ENCODE measurements around the gene UROC1. TPM values are rescaled to one million over a fixed set of nuclear protein-coding genes. Genes with fewer than 3 reads are reported as not detected.

Gene UROC1
- total and polyA plus RNA-seq, 5 donors from 2014 or later, result not detected

DNA sequence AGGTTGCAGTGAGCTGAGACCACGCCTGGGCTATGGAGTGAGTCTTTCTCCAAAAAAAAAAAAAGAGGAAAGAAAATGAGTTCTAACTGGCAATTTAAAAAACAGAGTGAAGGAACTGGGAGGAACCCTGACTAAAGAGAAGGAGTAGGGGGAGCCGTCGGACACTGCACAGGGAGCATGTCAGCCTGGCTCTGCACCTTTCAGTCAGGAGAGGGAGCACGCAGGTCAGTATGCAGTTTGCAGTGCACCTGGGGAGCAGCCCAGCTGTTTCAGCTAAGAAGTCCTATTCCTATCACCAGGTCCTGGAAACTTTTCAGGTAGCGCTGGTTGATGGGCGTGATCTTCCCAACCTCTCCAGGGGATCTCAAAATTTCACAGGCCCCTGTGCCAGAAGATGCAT lies 27.0 kb downstream of the UROC1 start:
- no peaks in the 10 kb centered on the region for H3K9me3 ChIP-seq (ENCODE audit: control insufficient read depth in 2 of 2, low read length in 2 of 2)
- H3K36me3 Mint-ChIP-seq, result no peaks in the 10 kb centered on the region
- peaks cover 0 to 16% (median 7%) of the 10 kb centered on the region in 4 donors for H3K4me1 Mint-ChIP-seq
- H3K9me3 Mint-ChIP-seq, result no peaks in the 10 kb centered on the region
- ATAC-seq (ENCODE audit: low read depth in 2 of 2), result no peak
- peaks cover 4% of the 10 kb centered on the region for H3K27me3 Mint-ChIP-seq
- H3K4me3 Mint-ChIP-seq, result no peak overlapping the region
- H3K27ac Mint-ChIP-seq, result no peak overlapping the region
- H3K4me1 ChIP-seq (ENCODE audit: control insufficient read depth, insufficient read depth, low read length, poor library complexity, severe bottlenecking), result peaks cover 10% of the 10 kb centered on the region
- DNase-seq, result no peak
- H3K4me3 ChIP-seq (ENCODE audit: low read depth, low read length), result no peak overlapping the region
- no peak overlapping the region for H3K27ac ChIP-seq (ENCODE audit: insufficient read depth, low read length, poor library complexity, severe bottlenecking)
- H3K36me3 ChIP-seq (ENCODE audit: control insufficient read depth, insufficient read depth, low read length), result no peaks in the 10 kb centered on the region
- H3K27me3 ChIP-seq (ENCODE audit: control insufficient read depth, insufficient read depth, low read length), result no peaks in the 10 kb centered on the region

DNA sequence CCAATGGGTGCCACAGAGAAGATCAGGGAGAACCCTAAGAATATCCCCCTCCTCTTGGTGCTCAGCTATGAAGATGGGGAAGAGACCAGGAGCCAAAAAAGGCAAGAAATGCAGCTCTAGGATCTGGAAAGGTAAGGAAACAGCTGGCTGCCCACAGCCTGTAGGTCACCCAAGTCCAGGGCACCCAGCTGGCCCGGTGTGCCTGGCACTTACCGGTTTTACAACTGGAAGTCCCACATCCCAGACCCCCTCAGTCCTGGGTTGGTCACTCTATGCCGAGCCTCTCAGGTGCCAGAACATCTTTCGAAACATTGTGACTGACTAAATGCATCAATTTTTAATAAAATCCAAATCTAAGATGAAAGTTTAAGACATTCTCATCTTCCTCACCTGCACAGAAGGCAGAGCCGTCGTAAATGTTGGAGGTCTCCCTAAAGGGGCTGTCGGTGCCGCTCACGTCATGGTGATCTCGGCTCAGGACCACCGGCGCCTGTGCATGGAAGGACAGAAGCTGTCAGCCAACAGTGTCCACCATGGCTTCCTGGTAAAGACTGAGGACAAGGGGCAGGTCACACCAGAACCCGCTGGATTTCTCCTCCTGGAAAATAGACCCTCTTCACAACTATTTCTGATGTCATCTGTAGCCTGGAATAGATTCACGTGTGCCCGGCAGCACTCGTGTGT lies 28.5 kb downstream of the UROC1 start:
- DNase-seq (no peak), ATAC-seq (ENCODE audit: low read depth in 2 of 2) (no peak)
- Mint-ChIP-seq H3K36me3 (no peaks in the 10 kb centered on the region), H3K4me3 (no peak overlapping the region), H3K27me3 (peaks cover under 1% of the 10 kb centered on the region), H3K4me1 (peaks cover 0 to 16% (median 7%) of the 10 kb centered on the region in 4 donors), H3K9me3 (no peaks in the 10 kb centered on the region), H3K27ac (no peak overlapping the region)
- peaks cover 10% of the 10 kb centered on the region for H3K4me1 ChIP-seq (ENCODE audit: control insufficient read depth, insufficient read depth, low read length, poor library complexity, severe bottlenecking)
- H3K9me3 ChIP-seq (ENCODE audit: control insufficient read depth in 2 of 2, low read length in 2 of 2), result no peaks in the 10 kb centered on the region
- no peaks in the 10 kb centered on the region for H3K36me3 ChIP-seq (ENCODE audit: control insufficient read depth, insufficient read depth, low read length)
- H3K27ac ChIP-seq (ENCODE audit: insufficient read depth, low read length, poor library complexity, severe bottlenecking), result no peak overlapping the region
- H3K27me3 ChIP-seq (ENCODE audit: control insufficient read depth, insufficient read depth, low read length), result no peaks in the 10 kb centered on the region
- no peak overlapping the region for H3K4me3 ChIP-seq (ENCODE audit: low read depth, low read length)

DNA sequence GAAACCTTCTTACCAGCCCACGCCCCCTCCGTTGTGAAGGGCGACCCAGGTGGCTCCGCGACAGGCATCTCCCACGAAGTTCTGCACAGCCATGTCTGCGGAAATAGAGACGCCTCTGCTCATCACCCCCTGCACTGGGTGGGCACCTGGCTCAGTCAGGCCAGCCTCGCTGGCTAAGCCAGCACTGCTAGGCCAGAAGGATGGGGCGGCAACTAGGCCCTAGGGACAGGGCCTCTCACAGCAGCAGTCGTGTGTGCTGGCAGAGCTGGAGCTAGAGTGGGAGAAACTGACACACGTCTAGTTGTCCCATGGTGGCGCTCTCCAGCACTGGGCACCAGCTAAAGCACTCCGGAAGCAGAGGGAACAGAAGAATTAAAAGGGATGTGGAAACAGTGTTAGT lies 29.4 kb downstream of the UROC1 start:
- H3K9me3 ChIP-seq (ENCODE audit: control insufficient read depth in 2 of 2, low read length in 2 of 2), result no peaks in the 10 kb centered on the region
- Mint-ChIP-seq H3K27ac (peak overlapping the region in 1 of 3 donors; percentile 65), H3K36me3 (no peaks in the 10 kb centered on the region), H3K27me3 (peaks cover 5% of the 10 kb centered on the region), H3K4me1 (peaks cover 0 to 13% (median 7%) of the 10 kb centered on the region in 4 donors), H3K9me3 (no peaks in the 10 kb centered on the region), H3K4me3 (no peak overlapping the region)
- DNase-seq, result no peak
- no peak for ATAC-seq (ENCODE audit: low read depth in 2 of 2)
- no peaks in the 10 kb centered on the region for H3K36me3 ChIP-seq (ENCODE audit: control insufficient read depth, insufficient read depth, low read length)
- H3K4me1 ChIP-seq (ENCODE audit: control insufficient read depth, insufficient read depth, low read length, poor library complexity, severe bottlenecking), result peaks cover 10% of the 10 kb centered on the region
- no peak overlapping the region for H3K27ac ChIP-seq (ENCODE audit: insufficient read depth, low read length, poor library complexity, severe bottlenecking)
- no peaks in the 10 kb centered on the region for H3K27me3 ChIP-seq (ENCODE audit: control insufficient read depth, insufficient read depth, low read length)
- H3K4me3 ChIP-seq (ENCODE audit: low read depth, low read length), result no peak overlapping the region

DNA sequence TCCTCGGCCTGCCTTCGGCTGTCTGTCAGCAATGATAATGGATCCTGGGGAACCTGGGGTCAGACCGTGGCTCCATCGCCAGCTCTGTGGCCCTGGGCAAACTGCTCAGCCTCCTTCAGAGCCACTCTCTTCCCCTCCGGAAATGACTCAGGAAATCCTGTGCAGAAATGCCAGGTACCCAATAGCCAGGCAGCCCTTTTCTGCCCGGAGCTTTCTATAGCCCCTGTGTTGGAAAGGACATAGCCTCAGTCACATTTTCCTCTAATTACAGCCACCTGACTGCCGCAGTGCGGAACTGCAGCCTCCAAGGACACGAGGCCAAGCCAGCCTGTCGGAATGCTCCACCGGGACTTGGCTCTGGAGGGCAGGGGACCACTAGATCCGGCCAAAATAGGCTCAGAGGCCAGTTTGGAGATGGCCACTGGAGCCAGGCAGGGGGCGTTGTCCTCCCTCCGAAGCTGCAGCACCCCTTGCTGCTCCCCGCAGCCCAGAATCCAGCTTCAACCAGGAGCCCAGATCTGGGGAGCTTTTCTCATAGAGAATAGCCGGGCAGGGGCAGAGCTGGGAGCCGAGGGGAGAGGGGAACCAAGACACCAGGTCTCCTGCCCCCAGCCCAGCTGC lies 30.3 kb downstream of the UROC1 start:
- Mint-ChIP-seq H3K4me3 (no peak overlapping the region), H3K4me1 (peaks cover 0 to 13% (median 7%) of the 10 kb centered on the region in 4 donors), H3K36me3 (no peaks in the 10 kb centered on the region), H3K27me3 (peaks cover 5% of the 10 kb centered on the region), H3K9me3 (no peaks in the 10 kb centered on the region), H3K27ac (peak overlapping the region in 1 of 3 donors; percentile 71)
- Histone ChIP-seq H3K27ac (ENCODE audit: insufficient read depth, low read length, poor library complexity, severe bottlenecking) (no peak overlapping the region), H3K9me3 (ENCODE audit: control insufficient read depth in 2 of 2, low read length in 2 of 2) (no peaks in the 10 kb centered on the region), H3K36me3 (ENCODE audit: control insufficient read depth, insufficient read depth, low read length) (no peaks in the 10 kb centered on the region), H3K27me3 (ENCODE audit: control insufficient read depth, insufficient read depth, low read length) (no peaks in the 10 kb centered on the region), H3K4me3 (ENCODE audit: low read depth, low read length) (no peak overlapping the region), H3K4me1 (ENCODE audit: control insufficient read depth, insufficient read depth, low read length, poor library complexity, severe bottlenecking) (peaks cover 10% of the 10 kb centered on the region)
- DNase-seq (peak in 1 of 3 donors; percentile 57), ATAC-seq (ENCODE audit: low read depth in 2 of 2) (peak in 1 of 2 donors; percentile 48)

DNA sequence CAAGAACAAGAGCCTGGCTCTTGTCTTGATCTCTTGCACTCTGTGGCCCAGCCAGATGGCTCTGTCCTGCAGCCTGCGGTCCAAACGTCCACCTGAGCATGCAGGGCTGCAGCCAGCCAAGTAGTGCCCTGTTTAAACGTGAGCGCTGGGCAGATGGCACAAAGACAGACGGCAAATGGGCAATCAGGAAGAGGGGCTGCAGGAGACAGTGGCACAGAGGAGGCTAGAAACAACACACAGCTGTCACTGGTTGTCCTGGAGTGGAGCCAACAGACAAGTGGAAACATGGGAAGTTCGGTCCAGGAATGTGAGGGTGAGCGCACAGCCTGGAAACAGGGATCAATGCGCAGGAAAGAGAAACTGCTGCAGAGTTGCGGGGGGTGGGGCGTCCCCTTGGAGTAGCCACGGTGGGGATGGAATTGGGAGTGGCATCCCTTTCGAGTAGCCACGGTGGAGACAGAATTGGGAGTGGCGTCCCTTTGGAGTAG lies 31.2 kb downstream of the UROC1 start:
- no peaks in the 10 kb centered on the region for H3K36me3 Mint-ChIP-seq
- H3K27ac Mint-ChIP-seq, result peak overlapping the region in 2 of 3 donors; percentile 54 to 86
- Histone ChIP-seq H3K27me3 (ENCODE audit: control insufficient read depth, insufficient read depth, low read length) (no peaks in the 10 kb centered on the region), H3K4me3 (ENCODE audit: low read depth, low read length) (no peak overlapping the region), H3K36me3 (ENCODE audit: control insufficient read depth, insufficient read depth, low read length) (no peaks in the 10 kb centered on the region), H3K9me3 (ENCODE audit: control insufficient read depth in 2 of 2, low read length in 2 of 2) (no peaks in the 10 kb centered on the region), H3K27ac (ENCODE audit: insufficient read depth, low read length, poor library complexity, severe bottlenecking) (no peak overlapping the region), H3K4me1 (ENCODE audit: control insufficient read depth, insufficient read depth, low read length, poor library complexity, severe bottlenecking) (peaks cover 10% of the 10 kb centered on the region)
- ATAC-seq (ENCODE audit: low read depth in 2 of 2) (no peak), DNase-seq (no peak)
- peaks cover 5% of the 10 kb centered on the region for H3K27me3 Mint-ChIP-seq
- H3K9me3 Mint-ChIP-seq, result no peaks in the 10 kb centered on the region
- H3K4me1 Mint-ChIP-seq, result peaks cover 0 to 13% (median 7%) of the 10 kb centered on the region in 4 donors
- peak overlapping the region in 1 of 4 donors; percentile 53 for H3K4me3 Mint-ChIP-seq

DNA sequence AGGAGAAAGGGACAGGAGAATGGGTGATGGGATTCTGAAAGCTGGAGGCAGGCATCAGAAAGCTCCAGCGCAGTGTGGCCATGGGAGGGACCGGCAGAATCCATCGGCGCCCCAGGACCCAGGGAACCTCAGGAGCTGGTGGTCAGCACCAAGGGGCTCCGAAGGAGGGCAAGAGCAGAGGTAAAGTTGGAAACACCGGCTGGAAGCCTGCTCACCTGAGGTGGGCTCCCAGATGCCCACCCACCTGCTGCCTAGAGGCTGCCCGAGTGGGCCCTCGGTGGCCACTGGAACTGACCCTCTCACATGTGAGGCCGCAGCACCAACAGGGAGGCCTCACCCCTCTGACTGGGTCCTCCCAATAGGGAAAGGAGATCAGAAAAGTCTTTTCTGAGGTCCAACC lies 31.6 kb downstream of the UROC1 start:
- peaks cover 5% of the 10 kb centered on the region for H3K27me3 Mint-ChIP-seq

DNA sequence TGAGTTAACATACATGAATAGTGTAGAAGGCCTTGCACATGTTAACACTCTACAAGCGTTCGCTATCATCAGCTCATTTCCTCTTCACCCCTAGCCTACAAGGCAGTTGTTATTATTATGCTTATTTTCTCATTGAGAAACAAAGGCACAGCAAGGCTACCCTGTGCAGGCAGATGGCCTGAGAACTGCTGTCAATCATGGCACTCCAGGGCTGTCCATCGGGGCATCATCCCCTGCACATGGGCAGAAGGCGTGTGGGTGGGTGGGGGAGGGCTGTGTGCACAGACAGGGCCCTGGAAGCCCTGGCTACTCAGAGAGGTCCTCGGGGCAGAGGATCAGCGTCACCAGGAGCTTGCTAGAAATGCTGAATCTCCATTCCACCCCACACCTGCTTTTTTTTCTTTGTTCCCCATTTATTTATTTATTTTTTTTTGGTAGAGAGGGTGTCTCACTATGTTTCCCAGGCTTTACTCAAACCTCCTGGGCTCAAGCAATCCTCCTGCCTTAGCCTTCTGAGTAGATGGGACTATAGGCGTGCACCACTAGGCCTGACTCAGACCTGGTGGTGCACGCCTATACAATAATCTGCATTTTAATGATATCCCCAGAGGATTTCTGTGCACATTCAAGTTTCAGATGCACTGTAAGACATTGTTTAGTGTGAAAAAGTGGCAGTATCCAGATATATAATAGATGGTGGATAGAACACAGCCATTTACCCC lies 32.2 kb downstream of the UROC1 start:
- Mint-ChIP-seq H3K27me3 (peaks cover 5% of the 10 kb centered on the region), H3K4me3 (no peak overlapping the region), H3K27ac (no peak overlapping the region), H3K36me3 (no peaks in the 10 kb centered on the region), H3K4me1 (peaks cover 0 to 13% (median 7%) of the 10 kb centered on the region in 4 donors), H3K9me3 (no peaks in the 10 kb centered on the region)
- H3K27ac ChIP-seq (ENCODE audit: insufficient read depth, low read length, poor library complexity, severe bottlenecking), result no peak overlapping the region
- no peak for DNase-seq
- H3K4me3 ChIP-seq (ENCODE audit: low read depth, low read length), result no peak overlapping the region
- no peaks in the 10 kb centered on the region for H3K9me3 ChIP-seq (ENCODE audit: control insufficient read depth in 2 of 2, low read length in 2 of 2)
- H3K36me3 ChIP-seq (ENCODE audit: control insufficient read depth, insufficient read depth, low read length), result no peaks in the 10 kb centered on the region
- no peak for ATAC-seq (ENCODE audit: low read depth in 2 of 2)
- H3K27me3 ChIP-seq (ENCODE audit: control insufficient read depth, insufficient read depth, low read length), result no peaks in the 10 kb centered on the region
- H3K4me1 ChIP-seq (ENCODE audit: control insufficient read depth, insufficient read depth, low read length, poor library complexity, severe bottlenecking), result peaks cover 10% of the 10 kb centered on the region

More for the DNA sequence above, 31.6 kb downstream of the UROC1 start:
- Mint-ChIP-seq H3K36me3 (no peaks in the 10 kb centered on the region), H3K9me3 (no peaks in the 10 kb centered on the region), H3K4me1 (peaks cover 0 to 13% (median 7%) of the 10 kb centered on the region in 4 donors), H3K4me3 (no peak overlapping the region), H3K27ac (no peak overlapping the region)
- H3K27me3 ChIP-seq (ENCODE audit: control insufficient read depth, insufficient read depth, low read length), result no peaks in the 10 kb centered on the region
- peaks cover 10% of the 10 kb centered on the region for H3K4me1 ChIP-seq (ENCODE audit: control insufficient read depth, insufficient read depth, low read length, poor library complexity, severe bottlenecking)
- no peak for DNase-seq
- no peak overlapping the region for H3K4me3 ChIP-seq (ENCODE audit: low read depth, low read length)
- H3K36me3 ChIP-seq (ENCODE audit: control insufficient read depth, insufficient read depth, low read length), result no peaks in the 10 kb centered on the region
- H3K27ac ChIP-seq (ENCODE audit: insufficient read depth, low read length, poor library complexity, severe bottlenecking), result no peak overlapping the region
- no peak for ATAC-seq (ENCODE audit: low read depth in 2 of 2)
- no peaks in the 10 kb centered on the region for H3K9me3 ChIP-seq (ENCODE audit: control insufficient read depth in 2 of 2, low read length in 2 of 2)

Measured in CD4-positive, CD25-positive, alpha-beta regulatory T cell (primary cell).